Measurements from ENCODE around the gene ARID2.

The ARID2 gene

DNA sequence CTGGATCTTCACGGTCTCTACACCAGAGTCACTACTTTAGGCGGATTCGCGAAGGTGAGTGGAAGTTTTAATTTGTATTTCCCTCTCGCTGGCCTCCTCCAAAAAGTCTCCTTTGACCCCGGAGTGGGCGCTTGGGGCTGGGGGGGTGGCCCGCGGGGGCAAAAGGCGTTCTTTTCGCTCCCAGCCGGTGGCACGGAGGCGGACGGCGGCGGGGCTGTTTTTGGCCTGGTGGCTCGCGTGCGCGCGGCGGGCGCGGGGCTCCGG, 510 bp downstream of the ARID2 start:
- Histone ChIP-seq H3K27me3 (replicated peaks; ENCODE audit: control insufficient read depth, insufficient read depth, low read length) (no peaks in the 10 kb centered on the region), H3K36me3 (ENCODE audit: control insufficient read depth, insufficient read depth, low read length) (no peaks in the 10 kb centered on the region), H3K4me3 (replicated peaks; ENCODE audit: low read depth, low read length) (peak overlapping the region; percentile 81)
- no peak for DNase-seq (ENCODE audit: extremely low read depth, insufficient read length)
- TF ChIP-seq, protein P1, sequence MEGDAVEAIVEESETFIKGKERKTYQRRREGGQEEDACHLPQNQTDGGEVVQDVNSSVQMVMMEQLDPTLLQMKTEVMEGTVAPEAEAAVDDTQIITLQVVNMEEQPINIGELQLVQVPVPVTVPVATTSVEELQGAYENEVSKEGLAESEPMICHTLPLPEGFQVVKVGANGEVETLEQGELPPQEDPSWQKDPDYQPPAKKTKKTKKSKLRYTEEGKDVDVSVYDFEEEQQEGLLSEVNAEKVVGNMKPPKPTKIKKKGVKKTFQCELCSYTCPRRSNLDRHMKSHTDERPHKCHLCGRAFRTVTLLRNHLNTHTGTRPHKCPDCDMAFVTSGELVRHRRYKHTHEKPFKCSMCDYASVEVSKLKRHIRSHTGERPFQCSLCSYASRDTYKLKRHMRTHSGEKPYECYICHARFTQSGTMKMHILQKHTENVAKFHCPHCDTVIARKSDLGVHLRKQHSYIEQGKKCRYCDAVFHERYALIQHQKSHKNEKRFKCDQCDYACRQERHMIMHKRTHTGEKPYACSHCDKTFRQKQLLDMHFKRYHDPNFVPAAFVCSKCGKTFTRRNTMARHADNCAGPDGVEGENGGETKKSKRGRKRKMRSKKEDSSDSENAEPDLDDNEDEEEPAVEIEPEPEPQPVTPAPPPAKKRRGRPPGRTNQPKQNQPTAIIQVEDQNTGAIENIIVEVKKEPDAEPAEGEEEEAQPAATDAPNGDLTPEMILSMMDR (IDR thresholded peaks at IDR 0.05; ENCODE audit: insufficient read depth, low read length, poor library complexity, severe bottlenecking) = no peak

DNA sequence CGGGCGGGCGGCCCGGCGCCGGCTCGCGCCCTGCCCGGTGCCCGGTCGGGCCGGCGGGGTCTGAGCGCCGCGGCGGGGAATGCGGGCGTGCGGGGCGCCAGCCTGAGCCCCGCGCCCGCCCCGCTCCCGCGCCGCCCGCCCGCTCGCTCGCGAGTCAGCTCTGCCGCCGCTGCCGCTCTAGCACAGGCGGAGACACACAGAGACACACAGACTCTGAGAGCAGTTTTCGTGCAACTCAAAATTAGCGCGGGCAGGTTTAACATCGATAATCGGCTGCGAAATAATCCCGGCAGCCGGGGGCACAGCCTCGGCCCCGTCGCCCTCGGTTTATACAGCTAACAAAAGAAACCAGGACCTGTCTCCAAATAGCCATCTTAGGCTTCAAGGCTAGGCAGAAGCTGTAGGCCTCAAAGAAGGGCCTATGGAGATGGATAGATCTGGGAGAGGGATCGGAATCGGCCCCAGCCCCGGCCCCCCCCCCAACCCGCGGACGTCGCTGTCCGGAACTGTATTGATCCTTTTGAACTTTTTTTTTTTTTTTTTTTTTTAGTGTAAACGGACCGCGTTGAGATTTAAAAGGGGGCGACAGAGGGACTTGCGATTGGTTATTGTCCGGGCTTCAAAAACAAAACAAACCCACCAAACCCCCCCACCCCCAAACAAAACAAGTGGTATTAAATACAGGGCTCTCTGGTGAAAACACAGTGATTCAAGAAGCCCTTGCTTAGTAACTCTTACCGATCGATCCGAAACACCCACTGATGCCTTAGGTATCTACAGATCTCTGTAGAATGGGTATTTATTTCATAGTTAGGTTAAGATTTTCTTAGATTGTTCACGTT, 1.1 kb downstream of the ARID2 start:
- Histone ChIP-seq H3K27me3 (replicated peaks; ENCODE audit: control insufficient read depth, insufficient read depth, low read length) (no peaks in the 10 kb centered on the region), H3K36me3 (ENCODE audit: control insufficient read depth, insufficient read depth, low read length) (no peaks in the 10 kb centered on the region), H3K4me3 (replicated peaks; ENCODE audit: low read depth, low read length) (peak overlapping the region; percentile 81)
- TF ChIP-seq, protein P1 (IDR thresholded peaks at IDR 0.05; ENCODE audit: insufficient read depth, low read length, poor library complexity, severe bottlenecking) = no peak
- peak; percentile 77 for DNase-seq (ENCODE audit: extremely low read depth, insufficient read length)

DNA sequence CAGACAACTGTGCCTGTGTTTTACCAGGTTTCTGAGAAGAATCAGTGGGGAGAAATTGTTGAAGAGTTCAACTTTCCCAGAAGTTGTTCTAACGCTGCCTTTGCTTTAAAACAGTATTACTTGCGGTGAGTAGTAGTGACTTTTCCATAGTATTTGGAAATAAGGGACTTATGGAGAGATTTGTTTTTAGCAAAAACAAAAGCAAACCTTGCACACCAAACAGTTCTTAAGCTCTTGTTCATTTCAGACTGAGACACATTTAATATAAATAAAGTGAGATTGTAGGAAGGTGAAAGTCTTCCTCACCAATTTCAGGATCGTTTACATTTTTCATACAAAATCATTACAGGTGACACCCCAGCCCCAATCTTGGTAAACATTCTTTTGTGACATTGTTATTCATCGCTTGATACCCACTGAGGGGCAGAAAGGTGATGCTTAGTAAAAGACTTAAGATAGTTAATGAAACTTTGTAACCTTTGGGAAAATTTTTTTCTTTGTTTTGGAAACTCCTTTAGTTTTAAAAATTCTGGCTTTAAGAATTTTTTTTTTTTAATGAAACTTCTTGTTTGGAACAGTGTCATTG, 1.8 kb downstream of the ARID2 start:
- TF ChIP-seq, protein P1 (IDR thresholded peaks at IDR 0.05; ENCODE audit: insufficient read depth, low read length, poor library complexity, severe bottlenecking) = no peak
- peak overlapping the region; percentile 81 for H3K4me3 ChIP-seq (replicated peaks; ENCODE audit: low read depth, low read length)
- no peaks in the 10 kb centered on the region for H3K27me3 ChIP-seq (replicated peaks; ENCODE audit: control insufficient read depth, insufficient read depth, low read length)
- H3K36me3 ChIP-seq (ENCODE audit: control insufficient read depth, insufficient read depth, low read length) = no peaks in the 10 kb centered on the region
- DNase-seq (ENCODE audit: extremely low read depth, insufficient read length) = no peak

DNA sequence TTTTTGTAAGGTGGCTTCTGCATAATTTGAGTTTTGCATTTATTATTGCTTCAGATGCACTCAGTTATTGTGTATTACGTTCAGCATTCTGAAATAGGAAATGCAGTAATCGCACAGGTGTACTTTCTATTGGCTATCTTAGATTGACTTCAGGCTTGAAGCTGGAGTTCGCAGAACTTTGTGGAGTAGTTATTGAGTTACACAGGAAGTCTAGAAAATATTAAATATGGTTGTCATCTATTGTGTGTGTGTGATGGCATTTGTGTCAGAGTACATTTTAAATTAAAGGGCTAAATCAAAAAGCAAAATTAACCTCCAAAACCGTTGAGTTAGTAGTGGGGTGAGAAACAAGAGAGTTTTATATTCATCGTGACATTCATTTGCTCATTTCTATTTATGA, 2.7 kb downstream of the ARID2 start:
- H3K4me3 ChIP-seq (replicated peaks; ENCODE audit: low read depth, low read length) = peak overlapping the region; percentile 81
- no peaks in the 10 kb centered on the region for H3K36me3 ChIP-seq (ENCODE audit: control insufficient read depth, insufficient read depth, low read length)
- no peak for DNase-seq (ENCODE audit: extremely low read depth, insufficient read length)
- TF ChIP-seq, protein P1 (IDR thresholded peaks at IDR 0.05; ENCODE audit: insufficient read depth, low read length, poor library complexity, severe bottlenecking) = no peak
- no peaks in the 10 kb centered on the region for H3K27me3 ChIP-seq (replicated peaks; ENCODE audit: control insufficient read depth, insufficient read depth, low read length)

DNA sequence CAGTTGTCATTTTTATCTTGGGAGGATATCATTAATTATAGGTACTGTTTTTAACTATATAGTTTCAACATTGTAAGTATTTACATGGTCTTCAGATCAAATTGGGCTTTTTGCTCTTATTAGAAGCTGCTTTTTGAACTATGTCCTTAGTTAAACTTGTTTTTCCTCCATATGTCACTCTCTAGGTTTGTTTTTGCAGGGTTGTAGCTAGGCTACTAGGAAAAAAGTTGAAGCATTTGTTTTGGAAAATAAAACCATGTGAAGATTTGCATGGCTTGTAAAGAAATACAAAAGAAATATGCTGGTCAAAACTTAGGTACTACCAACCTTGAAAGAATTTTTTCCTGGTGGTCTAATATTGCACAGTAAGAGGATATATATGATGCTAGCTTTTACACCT, 3.4 kb downstream of the ARID2 start:
- no peak for DNase-seq (ENCODE audit: extremely low read depth, insufficient read length)
- no peaks in the 10 kb centered on the region for H3K36me3 ChIP-seq (ENCODE audit: control insufficient read depth, insufficient read depth, low read length)
- peak overlapping the region; percentile 38; the same call in 1 of the 2 replicates for H3K4me3 ChIP-seq (replicated peaks; ENCODE audit: low read depth, low read length)

More for the DNA sequence above, 3.4 kb downstream of the ARID2 start:
- H3K27me3 ChIP-seq (replicated peaks; ENCODE audit: control insufficient read depth, insufficient read depth, low read length) = no peaks in the 10 kb centered on the region
- TF ChIP-seq, protein P1 (IDR thresholded peaks at IDR 0.05; ENCODE audit: insufficient read depth, low read length, poor library complexity, severe bottlenecking) = no peak
